Vagina (tissue), 2 donors: Measurements from ENCODE around the gene RXFP1. TPM values are rescaled to one million over a fixed set of nuclear protein-coding genes. Genes with fewer than 3 reads are reported as not detected.

Experiments
- DNase-seq, 2 donors: peaks; one replicate each; pipeline ENCODE4 v3.0.0-alpha.2; 2017; ENCODE audit errors: extremely low spot score in 2 of 2
- H3K27ac ChIP-seq: fragments of 200-600 bp; sonication (generic); one replicate; pipeline ENCODE4 v1.5.1; 2019
- H3K27me3 ChIP-seq: fragments of 200-600 bp; sonication (generic); one replicate; pipeline ENCODE4 v1.5.1; 2019
- H3K36me3 ChIP-seq, 2 donors: fragments of 200-600 bp; sonication (generic); one replicate each; pipeline ENCODE4 v1.5.1; 2017 to 2019
- H3K4me1 ChIP-seq: fragments of 200-600 bp; sonication (generic); one replicate; pipeline ENCODE4 v1.5.1; 2019
- H3K4me3 ChIP-seq, 2 donors: fragments of 200-600 bp; sonication (generic); 1 replicate in 1 of 2; 2 replicates in 1 of 2; pipeline ENCODE4 v1.5.1; 2016 to 2019
- H3K9me3 ChIP-seq: fragments of 200-600 bp; sonication (generic); one replicate; pipeline ENCODE4 v1.5.1; 2019
- CTCF ChIP-seq, 3 experiments: fragments of 450-650 bp in 2 of 3; fragments of 200-600 bp in 1 of 3; sonication (generic) in 1 of 3; IDR thresholded peaks; one replicate each; pipeline ENCODE4 v1.5.1; 2017 to 2019; ENCODE audit warnings: antibody characterized with exemption in 3 of 3, mild to moderate bottlenecking in 2 of 3, moderate library complexity in 2 of 3
- POLR2A ChIP-seq, 2 donors: fragments of 450-650 bp; IDR thresholded peaks; one replicate each; pipeline ENCODE4 v1.6.1; 2017; ENCODE audit warnings: antibody characterized with exemption in 2 of 2, mild to moderate bottlenecking in 2 of 2, moderate library complexity in 2 of 2
- POLR2AphosphoS5 ChIP-seq, 2 donors: sonication (generic); formaldehyde crosslinking; IDR thresholded peaks; one replicate each; pipeline ENCODE4 v1.9.0; 2017; ENCODE audit warnings: antibody characterized with exemption in 2 of 2, mild to moderate bottlenecking in 2 of 2, low read depth in 1 of 2; ENCODE audit not compliant: insufficient read depth in 1 of 2
- intact Hi-C: fragments of 100-400 bp; cut with DNase I; formaldehyde crosslinking; loops from one replicate; pipeline ENCODE4 v1.15.1; 2023
- total RNA-seq: library from RNA; depleted of rRNA; stranded (reverse); fragments of >200 nt; gene quantifications from one replicate; pipeline ENCODE4 v1.2.3, GENCODE V29; 2016

RXFP1 gene
- total RNA-seq, 1 donor from 2014 or later: 1.5 TPM

DNA sequence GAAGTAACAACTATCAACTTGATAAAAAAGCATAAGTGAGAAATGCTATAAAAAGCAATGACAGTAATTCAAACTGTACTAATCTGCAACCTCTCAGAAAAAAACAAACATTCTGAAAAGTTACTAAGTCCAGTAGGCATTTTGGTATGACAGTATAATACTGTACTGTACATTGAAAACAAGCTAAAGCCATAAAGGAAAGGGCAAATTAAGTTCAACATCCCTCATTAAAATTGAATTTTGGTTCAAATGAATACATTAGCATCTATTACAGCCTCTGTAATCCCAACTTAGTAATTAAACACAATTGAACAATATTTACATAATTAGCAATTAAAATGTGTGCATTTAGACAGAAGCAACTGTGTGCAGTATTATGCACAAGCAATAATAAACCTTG lies 96.3 kb downstream of the RXFP1 start:
- Histone ChIP-seq H3K27ac (no peak overlapping the region), H3K4me1 (no peaks in the 10 kb centered on the region), H3K27me3 (no peaks in the 10 kb centered on the region), H3K9me3 (no peaks in the 10 kb centered on the region), H3K4me3 (no peak overlapping the region), H3K36me3 (no peaks in the 10 kb centered on the region)
- no peak for TF ChIP-seq POLR2A (IDR thresholded peaks at IDR 0.05)
- TF ChIP-seq POLR2AphosphoS5 (IDR thresholded peaks at IDR 0.05; ENCODE audit: insufficient read depth in 1 of 2, low read depth in 1 of 2): no peak
- no peak for TF ChIP-seq CTCF (IDR thresholded peaks at IDR 0.05)
- no peak for DNase-seq
- intact Hi-C loops: no loop called here

DNA sequence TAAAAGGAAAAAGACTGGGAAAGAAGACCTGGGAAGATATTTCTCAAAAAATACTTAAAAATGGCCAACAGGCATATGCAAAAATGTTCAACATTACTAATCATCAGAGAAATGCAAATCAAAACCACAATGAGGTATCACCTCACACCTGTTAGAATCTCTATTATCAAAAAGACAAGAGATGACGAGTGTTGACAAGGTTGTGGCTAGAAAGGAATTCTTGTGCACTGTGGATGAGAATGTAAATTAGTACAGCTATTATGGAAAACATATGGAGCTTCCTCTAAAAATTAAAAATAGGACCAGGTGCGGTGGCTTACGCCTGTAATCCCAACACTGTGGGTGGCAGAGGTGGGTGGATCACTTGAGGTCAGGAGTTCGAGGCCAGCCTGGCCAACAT lies 100.0 kb downstream of the RXFP1 start:
- no peak for DNase-seq
- Histone ChIP-seq H3K4me1 (no peaks in the 10 kb centered on the region), H3K9me3 (no peaks in the 10 kb centered on the region), H3K36me3 (no peaks in the 10 kb centered on the region), H3K4me3 (no peak overlapping the region), H3K27ac (no peak overlapping the region), H3K27me3 (no peaks in the 10 kb centered on the region)
- intact Hi-C loops: no loop called here
- no peak for TF ChIP-seq CTCF (IDR thresholded peaks at IDR 0.05)
- TF ChIP-seq POLR2AphosphoS5 (IDR thresholded peaks at IDR 0.05; ENCODE audit: insufficient read depth in 1 of 2, low read depth in 1 of 2): no peak
- no peak for TF ChIP-seq POLR2A (IDR thresholded peaks at IDR 0.05)

- no peak for TF ChIP-seq CTCF (IDR thresholded peaks at IDR 0.05)
- TF ChIP-seq POLR2A (IDR thresholded peaks at IDR 0.05): no peak
- no peak for TF ChIP-seq POLR2AphosphoS5 (IDR thresholded peaks at IDR 0.05; ENCODE audit: insufficient read depth in 1 of 2, low read depth in 1 of 2)
- intact Hi-C loops: no loop called here
- Histone ChIP-seq H3K4me1 (no peaks in the 10 kb centered on the region), H3K27ac (no peak overlapping the region), H3K36me3 (no peaks in the 10 kb centered on the region), H3K4me3 (no peak overlapping the region), H3K9me3 (no peaks in the 10 kb centered on the region), H3K27me3 (no peaks in the 10 kb centered on the region)
- no peak for DNase-seq
Observed at GRCh38 chr4:158622251-158622650, 100.6 kb downstream of the RXFP1 start.

DNA sequence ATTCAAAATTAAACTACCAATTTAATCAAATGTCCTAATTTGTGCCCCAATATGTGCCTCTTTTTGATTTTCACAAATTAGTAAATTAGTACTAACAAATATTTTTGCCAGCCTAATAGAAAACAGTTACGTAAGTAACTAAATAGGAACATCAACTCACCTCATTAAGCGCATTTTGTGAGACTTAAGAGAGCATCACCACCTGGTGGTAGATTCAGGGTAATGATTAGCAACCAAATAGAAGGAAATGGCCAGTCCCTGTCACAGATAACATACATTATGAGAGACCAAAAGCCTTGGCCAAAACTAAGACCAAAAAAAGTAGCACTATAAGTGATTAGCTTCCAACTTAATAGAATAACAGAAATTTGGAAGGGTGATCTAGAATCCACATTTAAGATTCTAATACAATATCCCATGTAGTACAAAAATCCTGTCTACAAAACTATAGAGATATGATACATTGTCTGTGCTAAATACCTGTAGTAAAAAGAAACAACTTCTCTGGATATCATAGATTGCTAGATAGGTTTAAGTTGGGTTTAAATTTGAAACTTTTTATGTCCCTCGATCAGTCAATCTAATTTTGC lies 103.3 kb downstream of the RXFP1 start:
- no peaks in the 10 kb centered on the region for H3K27me3 ChIP-seq
- no peak for DNase-seq
- intact Hi-C loops: loop anchor here (1.0 kb wide), 1 partner anchor 365 kb away; no protein-coding TSS in a partner anchor
- no peak overlapping the region for H3K27ac ChIP-seq
- no peaks in the 10 kb centered on the region for H3K9me3 ChIP-seq
- no peaks in the 10 kb centered on the region for H3K4me1 ChIP-seq
- no peaks in the 10 kb centered on the region for H3K36me3 ChIP-seq
- no peak overlapping the region for H3K4me3 ChIP-seq
- no peak for TF ChIP-seq POLR2A (IDR thresholded peaks at IDR 0.05)
- no peak for TF ChIP-seq POLR2AphosphoS5 (IDR thresholded peaks at IDR 0.05; ENCODE audit: insufficient read depth in 1 of 2, low read depth in 1 of 2)
- peak; percentile 41 to 84 (median 58) for TF ChIP-seq CTCF (IDR thresholded peaks at IDR 0.05)

GRCh38 chr4:158625544-158625943 lies 103.9 kb downstream of the RXFP1 start:
- no peak for DNase-seq
- intact Hi-C loops: loop anchor here (1.0 kb wide), 1 partner anchor 365 kb away; no protein-coding TSS in a partner anchor

More at GRCh38 chr4:158625544-158625943, 103.9 kb downstream of the RXFP1 start:
- H3K9me3 ChIP-seq: no peaks in the 10 kb centered on the region
- TF ChIP-seq CTCF (IDR thresholded peaks at IDR 0.05) (no peak), POLR2AphosphoS5 (IDR thresholded peaks at IDR 0.05; ENCODE audit: insufficient read depth in 1 of 2, low read depth in 1 of 2) (no peak), POLR2A (IDR thresholded peaks at IDR 0.05) (no peak)
- no peak overlapping the region for H3K27ac ChIP-seq
- H3K4me3 ChIP-seq: no peak overlapping the region
- H3K27me3 ChIP-seq: no peaks in the 10 kb centered on the region
- no peaks in the 10 kb centered on the region for H3K36me3 ChIP-seq
- H3K4me1 ChIP-seq: no peaks in the 10 kb centered on the region
